H9 (cell line): ENCODE results near the gene MAEA. TPM values are rescaled to one million over a fixed set of nuclear protein-coding genes. Genes with fewer than 3 reads are reported as not detected.

ENCODE experiments used
- DNase-seq: peaks from one replicate; pipeline ENCODE4 v3.0.0-alpha.2; 2017
- H2AFZ ChIP-seq: one replicate; pipeline ENCODE4 v1.6.1; 2013; ENCODE audit warnings: mild to moderate bottlenecking, low read length, control low read depth, moderate library complexity
- H2AK5ac ChIP-seq: 2 replicates; pipeline ENCODE4 v1.6.1; 2013; ENCODE audit warnings: low read length, control low read depth, mixed read lengths; ENCODE audit not compliant: insufficient read length
- H2BK120ac ChIP-seq: one replicate; pipeline ENCODE4 v1.6.1; 2013; ENCODE audit warnings: low read depth, mild to moderate bottlenecking, low read length, control low read depth, inconsistent platforms; ENCODE audit not compliant: poor library complexity, severe bottlenecking
- H2BK12ac ChIP-seq: 2 replicates; pipeline ENCODE4 v1.6.1; 2013; ENCODE audit warnings: low read length, control low read depth, mixed read lengths, low read depth; ENCODE audit not compliant: insufficient read length
- H2BK15ac ChIP-seq: 2 replicates; pipeline ENCODE4 v1.6.1; 2013; ENCODE audit warnings: low read depth, low read length, control low read depth
- H2BK20ac ChIP-seq: one replicate; pipeline ENCODE4 v1.6.1; 2013; ENCODE audit warnings: low read depth, mild to moderate bottlenecking, low read length, control low read depth, inconsistent platforms; ENCODE audit not compliant: poor library complexity, severe bottlenecking
- H2BK5ac ChIP-seq: 2 replicates; pipeline ENCODE4 v1.6.1; 2013; ENCODE audit warnings: low read length, control low read depth, mixed read lengths; ENCODE audit not compliant: insufficient read length
- H3K14ac ChIP-seq: 2 replicates; pipeline ENCODE4 v1.6.1; 2013; ENCODE audit warnings: low read length, control low read depth; ENCODE audit not compliant: insufficient read depth
- H3K18ac ChIP-seq: 2 replicates; pipeline ENCODE4 v1.6.1; 2013; ENCODE audit warnings: low read depth, mild to moderate bottlenecking, mixed read lengths, low read length, control low read depth; ENCODE audit not compliant: insufficient read length
- H3K23ac ChIP-seq: 2 replicates; pipeline ENCODE4 v1.6.1; 2013; ENCODE audit warnings: low read length, control low read depth, mixed read lengths, low read depth; ENCODE audit not compliant: insufficient read length
- H3K23me2 ChIP-seq: 2 replicates; pipeline ENCODE4 v1.6.1; 2013; ENCODE audit warnings: low read depth, mild to moderate bottlenecking, mixed read lengths, low read length, control low read depth; ENCODE audit not compliant: insufficient read length, poor library complexity, severe bottlenecking
- H3K27ac ChIP-seq: 2 replicates; pipeline ENCODE4 v1.5.1; 2013; ENCODE audit warnings: low read length, control low read depth, mixed read lengths, low read depth; ENCODE audit not compliant: insufficient read length
- H3K27me3 ChIP-seq: 2 replicates; pipeline ENCODE4 v1.6.1; 2013; ENCODE audit warnings: low read length, control low read depth, inconsistent platforms; ENCODE audit not compliant: insufficient read depth
- H3K4ac ChIP-seq: 2 replicates; pipeline ENCODE4 v1.6.1; 2013; ENCODE audit warnings: low read depth, mild to moderate bottlenecking, control low read depth, inconsistent platforms, low read length, moderate library complexity
- H3K4me1 ChIP-seq: 2 replicates; pipeline ENCODE4 v1.6.1; 2013; ENCODE audit warnings: low read length, control low read depth, inconsistent platforms; ENCODE audit not compliant: insufficient read depth
- H3K4me2 ChIP-seq: 2 replicates; pipeline ENCODE4 v1.6.1; 2013; ENCODE audit warnings: low read length, control low read depth, mixed read lengths; ENCODE audit not compliant: insufficient read length, insufficient read depth
- H3K56ac ChIP-seq: 2 replicates; pipeline ENCODE4 v1.6.1; 2013; ENCODE audit warnings: low read depth, mild to moderate bottlenecking, mixed read lengths, low read length, control low read depth; ENCODE audit not compliant: insufficient read length
- H3K79me1 ChIP-seq: 2 replicates; pipeline ENCODE4 v1.6.1; 2013; ENCODE audit warnings: low read depth, mild to moderate bottlenecking, moderate library complexity, low read length, control low read depth, inconsistent platforms; ENCODE audit not compliant: insufficient read depth, poor library complexity, severe bottlenecking
- H3K79me2 ChIP-seq: 2 replicates; pipeline ENCODE4 v1.6.1; 2013; ENCODE audit warnings: low read length, control low read depth, inconsistent platforms; ENCODE audit not compliant: insufficient read depth
- H3K9ac ChIP-seq: 2 replicates; pipeline ENCODE4 v1.6.1; 2013; ENCODE audit warnings: low read length, control low read depth, mixed read lengths; ENCODE audit not compliant: insufficient read length; ENCODE audit errors: extremely low read depth
- H3K9me3 ChIP-seq: one replicate; pipeline ENCODE4 v1.6.1; 2013; ENCODE audit warnings: low read depth, low read length, inconsistent platforms; ENCODE audit not compliant: control insufficient read depth
- H3T11ph ChIP-seq: one replicate; pipeline ENCODE4 v1.6.1; 2013; ENCODE audit warnings: mild to moderate bottlenecking, low read length, control low read depth, inconsistent platforms
- H4K20me1 ChIP-seq: one replicate; pipeline ENCODE4 v1.6.1; 2013; ENCODE audit not compliant: control insufficient read depth, insufficient read length, insufficient read depth
- H4K5ac ChIP-seq: 2 replicates; pipeline ENCODE4 v1.6.1; 2013; ENCODE audit warnings: low read depth, mild to moderate bottlenecking, mixed read lengths, low read length, control low read depth; ENCODE audit not compliant: insufficient read length
- H4K8ac ChIP-seq: replicated peaks from 2 replicates; pipeline ENCODE4 v1.6.1; 2013; ENCODE audit warnings: low read length, control low read depth, mixed read lengths, low read depth; ENCODE audit not compliant: insufficient read length
- H4K91ac ChIP-seq: 2 replicates; pipeline ENCODE4 v1.6.1; 2013; ENCODE audit warnings: low read depth, mild to moderate bottlenecking, moderate library complexity, mixed read lengths, low read length, control low read depth; ENCODE audit not compliant: insufficient read length
- H3K27ac Mint-ChIP-seq, 3 experiments: 2 replicates in 2 of 3; 3 replicates in 1 of 3; pipeline ENCODE4 v1.8.0; 2020 to 2021; ENCODE audit warnings: mixed read lengths in 3 of 3, mild to moderate bottlenecking in 1 of 3, moderate library complexity in 1 of 3
- H3K27me3 Mint-ChIP-seq: 2 replicates; pipeline ENCODE4 v1.8.0; 2021; ENCODE audit warnings: low read depth, mild to moderate bottlenecking, moderate library complexity, mixed read lengths
- H3K36me3 Mint-ChIP-seq, 3 experiments: 2 replicates in 2 of 3; 3 replicates in 1 of 3; pipeline ENCODE4 v1.8.0; 2020 to 2021; ENCODE audit warnings: low read depth in 3 of 3, mixed read lengths in 3 of 3; ENCODE audit not compliant: insufficient read depth in 1 of 3
- H3K4me1 Mint-ChIP-seq, 2 experiments: 2 replicates each; pipeline ENCODE4 v1.8.0; 2020; ENCODE audit warnings: mixed read lengths in 2 of 2
- H3K4me3 Mint-ChIP-seq, 2 experiments: 2 replicates in 1 of 2; 3 replicates in 1 of 2; pipeline ENCODE4 v1.8.0; 2020 to 2021; ENCODE audit warnings: mild to moderate bottlenecking in 2 of 2, mixed read lengths in 2 of 2, moderate library complexity in 1 of 2
- H3K9me3 Mint-ChIP-seq, 2 experiments: 2 replicates in 1 of 2; 3 replicates in 1 of 2; pipeline ENCODE4 v1.8.0; 2020; ENCODE audit warnings: mild to moderate bottlenecking in 2 of 2, mixed read lengths in 2 of 2, moderate library complexity in 1 of 2
- WGBS: extraction: QIAGEN DNeasy Blood & Tissue Kit; methylation state at CpG from one replicate; pipeline ENCODE4 v1.1.7; 2013; ENCODE audit warnings: missing lambda C conversion rate, low lambda C conversion rate, mixed read lengths; ENCODE audit not compliant: insufficient read length; ENCODE audit errors: extremely low coverage; 5-methylcytosine and 5-hydroxymethylcytosine counted together
- total RNA-seq: library from RNA; stranded (reverse); gene quantifications from 2 replicates; pipeline ENCODE4 v1.2.1, GENCODE V29; 2021
- TF ChIP-seq, protein P1 (sequence below): fragments of 200-600 bp; sonication (generic); conservative IDR thresholded peaks from 3 replicates; pipeline ENCODE4 v1.8.0; 2021; ENCODE audit warnings: antibody characterized with exemption, mild to moderate bottlenecking

The MAEA gene
- total RNA-seq, 1 experiment from 2014 or later, result 85.6 TPM

DNA sequence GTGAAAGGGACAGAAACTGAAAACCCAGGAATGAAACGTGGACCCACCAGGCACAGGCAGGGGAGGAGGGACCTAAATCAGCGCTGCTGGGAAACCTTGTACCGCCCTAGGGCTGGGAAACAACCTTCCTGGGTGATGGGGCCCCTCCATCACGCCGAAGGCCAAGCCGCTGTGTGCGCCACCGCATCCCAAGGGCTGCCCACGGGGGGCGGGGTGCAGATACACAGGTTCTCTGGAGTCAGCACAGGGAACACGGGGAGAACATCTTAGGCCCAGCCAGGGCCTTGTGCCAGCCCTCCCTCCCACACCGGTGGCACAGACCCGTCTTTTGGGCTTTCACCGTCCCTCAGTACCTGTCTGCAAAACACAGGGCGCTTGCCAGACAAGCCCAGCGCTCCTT lies 70.3 kb downstream of the MAEA start:
- Histone ChIP-seq H3K56ac (no peak overlapping the region), H3K23me2 (no peaks in the 10 kb centered on the region), H2AK5ac (no peak overlapping the region), H3K23ac (no peak overlapping the region), H3K4me1 (no peaks in the 10 kb centered on the region), H3K14ac (no peak overlapping the region; the same call in 1 of the 2 replicates), H3T11ph (no peak overlapping the region), H2BK15ac (no peak overlapping the region), H3K4ac (no peak overlapping the region), H3K9ac (no peak overlapping the region), H4K20me1 (no peaks in the 10 kb centered on the region), H3K79me1 (no peaks in the 10 kb centered on the region), H2BK20ac (no peak overlapping the region), H3K79me2 (no peaks in the 10 kb centered on the region), H2BK5ac (no peak overlapping the region), H4K5ac (no peak overlapping the region), H3K9me3 (no peaks in the 10 kb centered on the region), H3K27ac (no peak overlapping the region), H2BK12ac (no peak overlapping the region), H3K18ac (no peak overlapping the region), H2AFZ (no peak overlapping the region), H3K27me3 (no peaks in the 10 kb centered on the region), H4K91ac (no peak overlapping the region), H2BK120ac (no peak overlapping the region), H4K8ac (no peak overlapping the region), H3K4me2 (no peak overlapping the region)
- peaks cover 0 to 18% (median 15%) of the 10 kb centered on the region in 3 experiments; a peak in 6 of 7 replicates for H3K36me3 Mint-ChIP-seq
- WGBS, result no CpG with 5 or more reads among the region's 16 CpGs
- H3K4me3 Mint-ChIP-seq, result no peak overlapping the region
- 0 out of 4 replicates have a peak, but pooled peaks cover 0 to 2% of the 10 kb centered on the region in 2 experiments for H3K4me1 Mint-ChIP-seq
- no peaks in the 10 kb centered on the region for H3K27me3 Mint-ChIP-seq
- TF ChIP-seq, protein P1, sequence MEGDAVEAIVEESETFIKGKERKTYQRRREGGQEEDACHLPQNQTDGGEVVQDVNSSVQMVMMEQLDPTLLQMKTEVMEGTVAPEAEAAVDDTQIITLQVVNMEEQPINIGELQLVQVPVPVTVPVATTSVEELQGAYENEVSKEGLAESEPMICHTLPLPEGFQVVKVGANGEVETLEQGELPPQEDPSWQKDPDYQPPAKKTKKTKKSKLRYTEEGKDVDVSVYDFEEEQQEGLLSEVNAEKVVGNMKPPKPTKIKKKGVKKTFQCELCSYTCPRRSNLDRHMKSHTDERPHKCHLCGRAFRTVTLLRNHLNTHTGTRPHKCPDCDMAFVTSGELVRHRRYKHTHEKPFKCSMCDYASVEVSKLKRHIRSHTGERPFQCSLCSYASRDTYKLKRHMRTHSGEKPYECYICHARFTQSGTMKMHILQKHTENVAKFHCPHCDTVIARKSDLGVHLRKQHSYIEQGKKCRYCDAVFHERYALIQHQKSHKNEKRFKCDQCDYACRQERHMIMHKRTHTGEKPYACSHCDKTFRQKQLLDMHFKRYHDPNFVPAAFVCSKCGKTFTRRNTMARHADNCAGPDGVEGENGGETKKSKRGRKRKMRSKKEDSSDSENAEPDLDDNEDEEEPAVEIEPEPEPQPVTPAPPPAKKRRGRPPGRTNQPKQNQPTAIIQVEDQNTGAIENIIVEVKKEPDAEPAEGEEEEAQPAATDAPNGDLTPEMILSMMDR, result no peak
- no peaks in the 10 kb centered on the region for H3K9me3 Mint-ChIP-seq
- no peak for DNase-seq
- H3K27ac Mint-ChIP-seq, result no peak overlapping the region
